Endothelial cell of umbilical vein (primary cell): ENCODE measurements around the gene EPHB6.

Source experiments
- EZH2 ChIP-seq: IDR thresholded peaks from 2 replicates; pipeline ENCODE4 v1.6.1; 2012; ENCODE audit warnings: borderline replicate concordance, low read depth, mild to moderate bottlenecking, moderate library complexity, low read length, inconsistent platforms; ENCODE audit not compliant: severe bottlenecking
- FOS ChIP-seq: IDR thresholded peaks from 2 replicates; pipeline ENCODE4 v1.6.1; 2011; ENCODE audit warnings: mild to moderate bottlenecking, low read length, moderate library complexity, borderline replicate concordance; ENCODE audit not compliant: insufficient read depth
- GATA2 ChIP-seq: IDR thresholded peaks from 2 replicates; pipeline ENCODE4 v1.7.0; 2011; ENCODE audit warnings: low read depth, mild to moderate bottlenecking, moderate library complexity, mixed read lengths, low read length; ENCODE audit not compliant: insufficient read length, insufficient read depth
- JUN ChIP-seq: IDR thresholded peaks from 2 replicates; pipeline ENCODE4 v1.6.1; 2011; ENCODE audit warnings: borderline replicate concordance, low read depth; ENCODE audit not compliant: insufficient read length, insufficient read depth
- MAX ChIP-seq: IDR thresholded peaks from 2 replicates; pipeline ENCODE4 v1.6.1; 2011; ENCODE audit not compliant: insufficient read depth, insufficient read length
- MYC ChIP-seq: IDR thresholded peaks from one replicate; pipeline ENCODE4 v1.6.1; 2011; ENCODE audit warnings: mild to moderate bottlenecking, low read depth, low read length
- POLR2A ChIP-seq: IDR thresholded peaks from 2 replicates; pipeline ENCODE4 v1.6.1; 2012; ENCODE audit warnings: low read depth, mild to moderate bottlenecking, control low read depth, low read length
- POLR2AphosphoS5 ChIP-seq: IDR thresholded peaks from 2 replicates; pipeline ENCODE4 v1.6.1; 2012; ENCODE audit warnings: low read depth, mild to moderate bottlenecking, control low read depth, low read length, moderate library complexity; ENCODE audit not compliant: insufficient read depth
- TF ChIP-seq, protein P1 (sequence below), 2 donors: IDR thresholded peaks; 1 replicate in 1 of 2; 2 replicates in 1 of 2; pipeline ENCODE4 v1.5.1; 2011; ENCODE audit warnings: low read length in 2 of 2, mild to moderate bottlenecking in 2 of 2, moderate library complexity in 2 of 2, control low read depth in 1 of 2, inconsistent platforms in 1 of 2, low read depth in 1 of 2; ENCODE audit not compliant: insufficient read depth in 1 of 2; ENCODE audit errors: extremely low read depth in 1 of 2

GRCh38 chr7:142899661-142900060 lies 44.8 kb downstream of the EPHB6 start:
- TF ChIP-seq, protein P1, sequence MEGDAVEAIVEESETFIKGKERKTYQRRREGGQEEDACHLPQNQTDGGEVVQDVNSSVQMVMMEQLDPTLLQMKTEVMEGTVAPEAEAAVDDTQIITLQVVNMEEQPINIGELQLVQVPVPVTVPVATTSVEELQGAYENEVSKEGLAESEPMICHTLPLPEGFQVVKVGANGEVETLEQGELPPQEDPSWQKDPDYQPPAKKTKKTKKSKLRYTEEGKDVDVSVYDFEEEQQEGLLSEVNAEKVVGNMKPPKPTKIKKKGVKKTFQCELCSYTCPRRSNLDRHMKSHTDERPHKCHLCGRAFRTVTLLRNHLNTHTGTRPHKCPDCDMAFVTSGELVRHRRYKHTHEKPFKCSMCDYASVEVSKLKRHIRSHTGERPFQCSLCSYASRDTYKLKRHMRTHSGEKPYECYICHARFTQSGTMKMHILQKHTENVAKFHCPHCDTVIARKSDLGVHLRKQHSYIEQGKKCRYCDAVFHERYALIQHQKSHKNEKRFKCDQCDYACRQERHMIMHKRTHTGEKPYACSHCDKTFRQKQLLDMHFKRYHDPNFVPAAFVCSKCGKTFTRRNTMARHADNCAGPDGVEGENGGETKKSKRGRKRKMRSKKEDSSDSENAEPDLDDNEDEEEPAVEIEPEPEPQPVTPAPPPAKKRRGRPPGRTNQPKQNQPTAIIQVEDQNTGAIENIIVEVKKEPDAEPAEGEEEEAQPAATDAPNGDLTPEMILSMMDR (IDR thresholded peaks at IDR 0.05; ENCODE audit: extremely low read depth in 1 of 2, insufficient read depth in 1 of 2, low read depth in 1 of 2, low read length in 2 of 2), result no peak
- TF ChIP-seq JUN, result no peak
- TF ChIP-seq GATA2, result no peak
- no peak for TF ChIP-seq FOS
- TF ChIP-seq POLR2AphosphoS5, result no peak
- no peak for TF ChIP-seq POLR2A
- TF ChIP-seq EZH2, result no peak
- TF ChIP-seq MAX, result no peak
- TF ChIP-seq MYC, result no peak
